ENCODE measurements around the gene SLC32A1. TPM values are rescaled to one million over a fixed set of nuclear protein-coding genes. Genes with fewer than 3 reads are reported as not detected.

The SLC32A1 gene, protein sequence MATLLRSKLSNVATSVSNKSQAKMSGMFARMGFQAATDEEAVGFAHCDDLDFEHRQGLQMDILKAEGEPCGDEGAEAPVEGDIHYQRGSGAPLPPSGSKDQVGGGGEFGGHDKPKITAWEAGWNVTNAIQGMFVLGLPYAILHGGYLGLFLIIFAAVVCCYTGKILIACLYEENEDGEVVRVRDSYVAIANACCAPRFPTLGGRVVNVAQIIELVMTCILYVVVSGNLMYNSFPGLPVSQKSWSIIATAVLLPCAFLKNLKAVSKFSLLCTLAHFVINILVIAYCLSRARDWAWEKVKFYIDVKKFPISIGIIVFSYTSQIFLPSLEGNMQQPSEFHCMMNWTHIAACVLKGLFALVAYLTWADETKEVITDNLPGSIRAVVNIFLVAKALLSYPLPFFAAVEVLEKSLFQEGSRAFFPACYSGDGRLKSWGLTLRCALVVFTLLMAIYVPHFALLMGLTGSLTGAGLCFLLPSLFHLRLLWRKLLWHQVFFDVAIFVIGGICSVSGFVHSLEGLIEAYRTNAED
- not detected for total RNA-seq

DNA sequence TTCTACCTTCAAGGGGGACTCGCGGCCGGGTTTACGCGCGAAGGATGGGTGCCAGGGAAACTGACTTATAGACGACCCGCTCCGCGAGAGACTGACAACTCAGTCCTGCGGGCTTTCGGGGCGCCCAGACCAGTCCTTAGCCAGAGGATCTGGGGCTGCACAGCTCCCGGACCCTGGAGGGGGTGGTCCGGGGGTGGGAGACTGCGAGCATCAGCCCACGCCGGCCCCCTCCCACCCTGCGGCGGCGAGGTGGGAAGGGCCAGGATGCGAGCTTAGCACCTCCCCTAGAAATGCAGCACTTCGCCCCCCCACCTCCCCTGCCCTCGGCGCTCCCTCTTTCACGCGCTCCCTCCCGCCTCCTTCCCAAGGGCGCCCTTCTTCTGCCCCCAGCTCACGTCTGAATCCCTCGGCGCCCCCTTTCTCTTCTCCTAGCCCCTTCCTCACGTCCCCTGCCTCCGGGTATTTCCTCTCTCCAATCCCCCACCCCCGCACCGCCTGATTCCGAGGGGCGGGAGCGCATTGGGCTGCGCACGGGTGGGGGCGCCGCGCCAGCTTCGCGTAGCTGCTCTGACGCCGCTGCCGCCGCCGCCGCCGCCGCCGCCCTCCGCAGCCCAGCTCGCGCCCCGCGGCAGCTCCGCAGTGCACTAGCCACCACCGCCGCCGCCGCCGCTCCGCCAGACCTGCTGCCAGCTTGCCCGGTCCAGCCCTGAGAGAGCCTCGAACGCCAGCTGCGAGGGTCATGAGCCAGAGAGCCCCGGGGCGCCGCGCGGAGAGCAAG lies at the start of gene SLC32A1:
SLC32A1 (plus strand) TSS at position 639 of the 778 bp plus-strand sequence. CDS start 239 bp downstream, outside the sequence.
- Histone ChIP-seq H3K27ac (no peak within 1 kb of the TSS), H3K27me3 (peaks cover 46 to 54% of the 10 kb centered on the region in 2 donors), H3K9me3 (no peaks in the 10 kb centered on the region), H3K36me3 (no peaks in the 10 kb centered on the region), H3K4me3 (peak within 1 kb of the TSS in 1 of 2 donors; percentile 11), H3K4me1 (peaks cover 0 to 51% of the 10 kb centered on the region in 2 donors)
- DNase-seq (ENCODE audit: low spot score) = no peak
- TF ChIP-seq, protein P1, sequence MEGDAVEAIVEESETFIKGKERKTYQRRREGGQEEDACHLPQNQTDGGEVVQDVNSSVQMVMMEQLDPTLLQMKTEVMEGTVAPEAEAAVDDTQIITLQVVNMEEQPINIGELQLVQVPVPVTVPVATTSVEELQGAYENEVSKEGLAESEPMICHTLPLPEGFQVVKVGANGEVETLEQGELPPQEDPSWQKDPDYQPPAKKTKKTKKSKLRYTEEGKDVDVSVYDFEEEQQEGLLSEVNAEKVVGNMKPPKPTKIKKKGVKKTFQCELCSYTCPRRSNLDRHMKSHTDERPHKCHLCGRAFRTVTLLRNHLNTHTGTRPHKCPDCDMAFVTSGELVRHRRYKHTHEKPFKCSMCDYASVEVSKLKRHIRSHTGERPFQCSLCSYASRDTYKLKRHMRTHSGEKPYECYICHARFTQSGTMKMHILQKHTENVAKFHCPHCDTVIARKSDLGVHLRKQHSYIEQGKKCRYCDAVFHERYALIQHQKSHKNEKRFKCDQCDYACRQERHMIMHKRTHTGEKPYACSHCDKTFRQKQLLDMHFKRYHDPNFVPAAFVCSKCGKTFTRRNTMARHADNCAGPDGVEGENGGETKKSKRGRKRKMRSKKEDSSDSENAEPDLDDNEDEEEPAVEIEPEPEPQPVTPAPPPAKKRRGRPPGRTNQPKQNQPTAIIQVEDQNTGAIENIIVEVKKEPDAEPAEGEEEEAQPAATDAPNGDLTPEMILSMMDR (IDR thresholded peaks at IDR 0.05) = no peak

DNA sequence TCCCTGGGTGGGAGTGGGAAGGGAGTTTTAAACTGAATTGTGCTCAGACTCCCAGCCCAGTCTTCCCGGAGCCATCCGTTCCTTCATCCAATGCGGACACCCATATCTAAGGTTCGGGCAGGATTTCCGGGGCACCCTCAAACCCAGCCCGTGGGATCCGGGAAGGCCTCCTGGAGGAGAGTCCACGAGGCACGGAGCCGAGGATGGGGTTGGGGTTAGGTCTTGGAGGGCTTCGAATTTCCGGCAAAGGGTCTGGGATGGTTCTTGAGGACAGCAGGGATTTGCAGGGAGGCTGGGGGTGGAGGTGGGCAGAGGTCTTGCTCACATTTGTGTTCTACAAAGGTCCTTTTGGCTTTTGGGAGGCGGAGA lies 49.5 kb upstream of the SLC32A1 start:
- H3K27ac ChIP-seq = no peak overlapping the region
- H3K4me3 ChIP-seq = peak overlapping the region in 1 of 2 donors; percentile 59
- TF ChIP-seq, protein P1 (IDR thresholded peaks at IDR 0.05) = no peak
- H3K9me3 ChIP-seq = no peaks in the 10 kb centered on the region
- H3K4me1 ChIP-seq = peaks cover 0 to 17% of the 10 kb centered on the region in 2 donors
- H3K36me3 ChIP-seq = no peaks in the 10 kb centered on the region
- DNase-seq (ENCODE audit: low spot score) = no peak
- H3K27me3 ChIP-seq = no peaks in the 10 kb centered on the region

DNA sequence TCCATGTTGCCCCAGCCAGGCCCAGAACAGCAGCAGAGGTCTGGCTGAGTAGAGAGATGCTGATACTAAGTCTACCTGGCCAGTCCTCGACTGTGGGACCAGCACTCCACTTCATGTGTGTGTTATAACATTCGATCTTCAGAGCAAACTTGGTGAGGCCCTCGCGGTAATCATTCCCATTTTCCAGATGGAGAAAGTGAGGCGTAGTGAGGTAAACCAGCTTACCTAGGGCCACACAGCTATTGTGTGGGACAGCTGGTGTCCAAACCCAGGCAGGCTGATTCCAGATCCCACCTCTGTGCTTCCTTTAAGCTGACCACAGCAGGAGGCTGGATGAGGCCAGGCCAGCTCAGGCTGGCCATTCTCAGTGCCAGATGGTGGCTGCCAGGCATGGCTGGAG lies 47.7 kb upstream of the SLC32A1 start:
- no peaks in the 10 kb centered on the region for H3K36me3 ChIP-seq
- H3K9me3 ChIP-seq = no peaks in the 10 kb centered on the region
- H3K4me1 ChIP-seq = peaks cover 0 to 17% of the 10 kb centered on the region in 2 donors
- H3K27me3 ChIP-seq = no peaks in the 10 kb centered on the region
- DNase-seq (ENCODE audit: low spot score) = no peak
- TF ChIP-seq, protein P1 (IDR thresholded peaks at IDR 0.05) = no peak
- H3K4me3 ChIP-seq = no peak overlapping the region
- H3K27ac ChIP-seq = no peak overlapping the region

DNA sequence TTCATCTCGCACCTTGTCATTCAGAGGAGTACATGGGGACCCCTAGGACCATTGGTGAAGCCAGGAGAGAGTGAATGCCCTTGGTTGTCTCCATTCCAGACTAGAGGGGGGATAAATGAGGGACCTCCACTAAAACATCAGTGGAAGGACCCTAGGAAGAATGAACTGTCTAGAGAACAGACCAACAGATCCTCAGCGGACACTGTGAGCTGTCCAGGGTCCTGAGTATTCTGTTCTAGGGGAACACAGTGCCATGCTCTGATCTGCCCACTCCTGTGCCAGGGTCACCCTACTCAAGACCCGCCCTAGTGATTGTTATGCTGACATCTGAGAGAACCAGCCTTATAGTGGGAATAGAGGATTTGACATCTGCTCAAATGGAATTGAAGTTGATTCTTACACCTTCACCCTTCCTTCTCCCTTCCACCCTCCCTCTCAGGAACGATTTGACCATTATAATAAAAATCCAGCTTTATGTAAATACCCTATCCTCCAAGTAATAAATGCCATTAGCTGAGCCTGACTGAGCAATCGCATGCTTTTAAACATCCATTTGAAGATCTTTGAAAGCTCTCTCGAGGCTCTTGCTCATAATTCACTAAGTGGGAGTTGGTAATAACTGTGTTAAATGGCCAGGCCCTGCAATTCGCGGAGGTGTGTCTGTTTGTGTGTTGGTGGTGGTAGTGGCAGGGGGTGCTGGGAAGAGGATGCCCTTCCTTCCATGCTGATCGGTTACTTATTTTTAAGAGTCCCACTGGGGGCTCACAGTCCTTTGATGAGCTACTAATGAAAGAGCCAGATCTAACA lies 43.6 kb upstream of the SLC32A1 start:
- Histone ChIP-seq H3K27ac (no peak overlapping the region), H3K4me3 (no peak overlapping the region), H3K9me3 (no peaks in the 10 kb centered on the region), H3K36me3 (no peaks in the 10 kb centered on the region), H3K27me3 (no peaks in the 10 kb centered on the region), H3K4me1 (no peaks in the 10 kb centered on the region)
- no peak for DNase-seq (ENCODE audit: low spot score)
- TF ChIP-seq, protein P1 (IDR thresholded peaks at IDR 0.05) = no peak

DNA sequence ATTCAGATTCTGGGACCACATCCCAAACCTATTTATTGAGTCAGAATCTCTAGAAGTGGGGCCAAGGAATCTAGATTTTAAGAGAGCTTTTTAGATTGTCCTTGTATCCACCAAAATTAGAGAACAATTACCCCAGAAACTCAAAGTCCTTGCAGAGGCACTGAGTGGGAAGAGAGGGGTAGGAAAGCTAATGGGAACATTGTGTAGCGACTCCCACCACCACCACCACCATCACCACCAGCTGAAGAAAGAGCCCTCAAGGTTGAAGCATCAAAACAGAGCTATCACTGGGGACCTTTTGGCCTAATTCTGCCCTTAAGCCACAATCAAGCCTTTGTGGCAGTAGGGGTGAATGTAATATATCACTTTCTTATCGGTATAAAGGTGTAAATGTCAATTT lies 39.0 kb upstream of the SLC32A1 start:
- no peaks in the 10 kb centered on the region for H3K27me3 ChIP-seq

More for the DNA sequence above, 39.0 kb upstream of the SLC32A1 start:
- TF ChIP-seq, protein P1 (IDR thresholded peaks at IDR 0.05) = no peak
- no peaks in the 10 kb centered on the region for H3K36me3 ChIP-seq
- no peak overlapping the region for H3K27ac ChIP-seq
- H3K9me3 ChIP-seq = no peaks in the 10 kb centered on the region
- H3K4me1 ChIP-seq = no peaks in the 10 kb centered on the region
- H3K4me3 ChIP-seq = no peak overlapping the region
- DNase-seq (ENCODE audit: low spot score) = no peak

All from right atrium auricular region (tissue), 2 donors.